HG03520 (cell line): ENCODE measurements around the gene FNDC7.
A peak's percentile ranks its signal among the peaks of the same experiment; 100 is the strongest.
"Not testable (repeated sequence)": the region's sequence is repeated elsewhere in the genome, so short reads cannot be mapped to it uniquely, and the experiment has no call there.

Experiments
- ATAC-seq: cut with Tn5 transposase; IDR thresholded peaks from one replicate; pipeline ENCODE4 v1.9.1; 2021; ENCODE audit warnings: mild to moderate bottlenecking, moderate library complexity; ENCODE audit not compliant: unreplicated experiment

FNDC7 gene

GRCh38 chr1:108712606-108713150 lies at the start of gene FNDC7:
Gene FNDC7 (plus strand): TSS chr1:108712908. CDS start chr1:108712934, 26 bp downstream.
- ATAC-seq = no peak

GRCh38 chr1:108663074-108663473 lies 49.6 kb upstream of the FNDC7 start:
- no peak for ATAC-seq

- no peak for ATAC-seq
Measured at GRCh38 chr1:108664481-108664880, 48.2 kb upstream of the FNDC7 start.

- no peak for ATAC-seq
Measured at GRCh38 chr1:108665067-108665466, 47.6 kb upstream of the FNDC7 start.

- ATAC-seq = no peak
Measured at GRCh38 chr1:108665771-108666170, 46.9 kb upstream of the FNDC7 start.

- not testable (repeated sequence) for ATAC-seq
Measured at GRCh38 chr1:108667422-108667821, 45.3 kb upstream of the FNDC7 start.

- ATAC-seq = no peak
Measured at GRCh38 chr1:108668777-108669176, 43.9 kb upstream of the FNDC7 start.

- no peak for ATAC-seq
Measured at GRCh38 chr1:108669679-108670078, 43.0 kb upstream of the FNDC7 start.

- no peak for ATAC-seq
Measured at GRCh38 chr1:108670131-108670773, 42.5 kb upstream of the FNDC7 start.

- no peak for ATAC-seq
Measured at GRCh38 chr1:108671143-108671542, 41.6 kb upstream of the FNDC7 start.

- ATAC-seq = no peak
Measured at GRCh38 chr1:108678706-108679105, 34.0 kb upstream of the FNDC7 start.

- ATAC-seq = no peak
Measured at GRCh38 chr1:108679586-108680213, 33.0 kb upstream of the FNDC7 start.

GRCh38 chr1:108681701-108682100 lies 31.0 kb upstream of the FNDC7 start:
- not testable (repeated sequence) for ATAC-seq

- no peak for ATAC-seq
Measured at GRCh38 chr1:108685529-108685928, 27.2 kb upstream of the FNDC7 start.

GRCh38 chr1:108686614-108687313 lies 25.9 kb upstream of the FNDC7 start:
- no peak for ATAC-seq

GRCh38 chr1:108691128-108691941 lies 21.4 kb upstream of the FNDC7 start:
- ATAC-seq = no peak

- ATAC-seq = peak; percentile 91
Measured at GRCh38 chr1:108691942-108692723, 20.6 kb upstream of the FNDC7 start, which contains the start of gene PRPF38B. Gene PRPF38B (plus strand): TSS chr1:108692310. CDS start chr1:108692592, 282 bp downstream.

GRCh38 chr1:108692724-108693655 lies 19.7 kb upstream of the FNDC7 start:
- ATAC-seq = peak; percentile 62

GRCh38 chr1:108695535-108695934 lies 17.2 kb upstream of the FNDC7 start:
- no peak for ATAC-seq
